Measurements from ENCODE around the gene SLC7A7. TPM values are rescaled to one million over a fixed set of nuclear protein-coding genes. Genes with fewer than 3 reads are reported as not detected.

SLC7A7 gene
- total and polyA plus RNA-seq, 12 donors, result 4.0 to 30.5 (median 17.7) TPM

- H3K9me3 ChIP-seq (replicated peaks in 1 of 3), result no peaks in the 10 kb centered on the region
- no peaks in the 10 kb centered on the region for H3K27me3 ChIP-seq
- H3K36me3 ChIP-seq (replicated peaks in 1 of 2), result peaks cover 0 to 25% of the 10 kb centered on the region in 2 donors
- TF ChIP-seq, protein P1, sequence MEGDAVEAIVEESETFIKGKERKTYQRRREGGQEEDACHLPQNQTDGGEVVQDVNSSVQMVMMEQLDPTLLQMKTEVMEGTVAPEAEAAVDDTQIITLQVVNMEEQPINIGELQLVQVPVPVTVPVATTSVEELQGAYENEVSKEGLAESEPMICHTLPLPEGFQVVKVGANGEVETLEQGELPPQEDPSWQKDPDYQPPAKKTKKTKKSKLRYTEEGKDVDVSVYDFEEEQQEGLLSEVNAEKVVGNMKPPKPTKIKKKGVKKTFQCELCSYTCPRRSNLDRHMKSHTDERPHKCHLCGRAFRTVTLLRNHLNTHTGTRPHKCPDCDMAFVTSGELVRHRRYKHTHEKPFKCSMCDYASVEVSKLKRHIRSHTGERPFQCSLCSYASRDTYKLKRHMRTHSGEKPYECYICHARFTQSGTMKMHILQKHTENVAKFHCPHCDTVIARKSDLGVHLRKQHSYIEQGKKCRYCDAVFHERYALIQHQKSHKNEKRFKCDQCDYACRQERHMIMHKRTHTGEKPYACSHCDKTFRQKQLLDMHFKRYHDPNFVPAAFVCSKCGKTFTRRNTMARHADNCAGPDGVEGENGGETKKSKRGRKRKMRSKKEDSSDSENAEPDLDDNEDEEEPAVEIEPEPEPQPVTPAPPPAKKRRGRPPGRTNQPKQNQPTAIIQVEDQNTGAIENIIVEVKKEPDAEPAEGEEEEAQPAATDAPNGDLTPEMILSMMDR (IDR thresholded peaks at IDR 0.05), result peak in 4 of 6 experiments; percentile 24 to 68 (median 36)
- TF ChIP-seq POLR2A (IDR thresholded peaks at IDR 0.05), result peak in 1 of 2 donors; percentile 64
- intact Hi-C loops (cut with DNase I), result no loop called here
- peak within 1 kb of the TSS; percentile 20 to 90 (median 74) for H3K4me3 ChIP-seq
- peak within 1 kb of the TSS; percentile 61 to 90 (median 74) for H3K27ac ChIP-seq
- H3K4me1 ChIP-seq (replicated peaks in 1 of 2), result peaks cover 17 to 27% of the 10 kb centered on the region in 2 donors
- WGBS, 4 donors, result 1 to 4% (median 2%) methylated on average over 19 to 46 of the region's 46 CpGs
- peak; percentile 60 to 86 (median 80) for DNase-seq
Measured at GRCh38 chr14:22836301-22837113, 21.3 kb upstream of the SLC7A7 start, which contains the start of gene MMP14. TSS of gene MMP14 (plus strand) at chr14:22836585. CDS start at chr14:22836818, 233 bp downstream.

- H3K4me1 ChIP-seq (replicated peaks in 1 of 2), result peaks cover 20 to 32% of the 10 kb centered on the region in 2 donors
- no peak for DNase-seq
- 77 to 84% (median 80%) methylated on average over 3 of the region's 3 CpGs for WGBS, 4 donors
- H3K9me3 ChIP-seq (replicated peaks in 1 of 3), result no peaks in the 10 kb centered on the region
- intact Hi-C loops (cut with DNase I), result no loop called here
- no peak overlapping the region for H3K27ac ChIP-seq
- H3K27me3 ChIP-seq, result no peaks in the 10 kb centered on the region
- TF ChIP-seq, protein P1 (IDR thresholded peaks at IDR 0.05), result no peak
- no peak overlapping the region for H3K4me3 ChIP-seq
- H3K36me3 ChIP-seq (replicated peaks in 1 of 2), result peaks cover 0 to 16% of the 10 kb centered on the region in 2 donors
Measured at GRCh38 chr14:22835505-22835904, 20.3 kb upstream of the SLC7A7 start.

GRCh38 chr14:22830443-22831010, 15.3 kb upstream of the SLC7A7 start:
- Histone ChIP-seq H3K36me3 (replicated peaks in 1 of 2) (peaks cover 0 to 16% of the 10 kb centered on the region in 2 donors), H3K27ac (peak overlapping the region in 1 of 5 donors; percentile 85), H3K4me3 (peak overlapping the region in 2 of 4 donors; percentile 40 to 92), H3K4me1 (replicated peaks in 1 of 2) (peaks cover 8 to 10% of the 10 kb centered on the region in 2 donors), H3K27me3 (no peaks in the 10 kb centered on the region), H3K9me3 (replicated peaks in 1 of 3) (no peaks in the 10 kb centered on the region)
- 25 to 39% (median 29%) methylated on average over 3 of the region's 3 CpGs for WGBS, 4 donors
- intact Hi-C loops (cut with DNase I), result no loop called here
- DNase-seq, result no peak
- no peak for TF ChIP-seq POLR2A (IDR thresholded peaks at IDR 0.05)
- TF ChIP-seq, protein P1 (IDR thresholded peaks at IDR 0.05), result no peak
